Measurements from ENCODE around the gene PAXIP1.
A peak's percentile ranks its signal among the peaks of the same experiment; 100 is the strongest.
"Not testable (repeated sequence)": the region's sequence is repeated elsewhere in the genome, so short reads cannot be mapped to it uniquely, and the experiment has no call there.

PAXIP1 gene

GRCh38 chr7:154942691-154943090 is 60.2 kb downstream of the PAXIP1 start:
- in situ Hi-C loops (cut with MboI; ENCODE audit: low sequenced_read_pairs, unreplicated experiment): no loop called here
- TF ChIP-seq CTCF (IDR thresholded peaks at IDR 0.05; ENCODE audit: borderline replicate concordance, control extremely low read depth, extremely low read depth, insufficient read depth, missing control alignments): no peak
- DNase-seq (ENCODE audit: low spot score): no peak

DNA sequence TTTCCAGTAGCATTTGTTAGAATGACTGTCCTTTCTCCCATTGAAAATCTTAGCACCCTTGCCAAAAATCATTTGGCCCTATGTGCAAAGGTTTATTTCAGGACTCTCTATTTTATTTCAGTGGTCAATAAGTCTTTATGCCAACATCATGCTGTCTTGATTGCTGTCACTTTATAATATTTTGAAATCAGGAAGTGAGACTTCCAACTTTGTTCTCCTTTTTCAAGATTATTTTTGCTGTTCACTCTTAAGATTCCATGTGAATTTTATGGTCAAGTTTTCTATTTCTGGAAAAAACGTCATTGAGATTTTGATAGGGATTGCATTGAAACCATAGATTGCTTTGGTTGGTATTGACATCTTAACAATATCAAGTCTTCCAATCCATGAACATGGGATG is 65.1 kb downstream of the PAXIP1 start:
- in situ Hi-C loops (cut with MboI; ENCODE audit: low sequenced_read_pairs, unreplicated experiment): no loop called here
- DNase-seq (ENCODE audit: low spot score): no peak
- no peak for TF ChIP-seq CTCF (IDR thresholded peaks at IDR 0.05; ENCODE audit: borderline replicate concordance, control extremely low read depth, extremely low read depth, insufficient read depth, missing control alignments)

DNA sequence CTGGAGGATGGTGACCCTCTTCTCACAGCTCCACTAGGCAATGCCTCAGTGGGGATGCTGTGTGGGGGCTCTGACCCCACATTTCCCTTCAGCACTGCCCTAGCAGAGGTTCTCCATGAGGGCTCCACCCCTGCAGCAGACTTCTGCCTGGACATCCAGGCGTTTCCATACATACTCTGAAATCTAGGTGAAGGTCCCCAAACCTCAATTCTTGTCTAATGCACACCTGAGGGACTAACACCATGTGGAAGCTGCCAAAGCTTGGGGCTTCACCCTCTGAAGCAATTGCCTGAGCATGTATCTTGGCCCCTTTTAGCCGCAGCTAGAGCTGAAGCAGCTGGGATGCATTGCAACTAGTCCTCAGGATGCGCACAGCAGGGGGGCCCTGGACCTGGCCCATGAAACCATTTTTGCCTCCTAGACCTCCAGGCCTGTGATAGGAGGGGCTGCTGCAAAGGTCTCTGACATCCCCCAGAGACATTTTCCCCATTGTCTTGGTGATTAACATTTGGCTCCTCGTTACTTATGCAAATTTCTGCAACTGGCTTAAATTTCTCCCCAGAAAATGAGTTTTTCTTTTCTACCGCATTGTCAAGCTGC is 68.5 kb downstream of the PAXIP1 start:
- DNase-seq (ENCODE audit: low spot score); in situ Hi-C loops (cut with MboI; ENCODE audit: low sequenced_read_pairs, unreplicated experiment): not testable (repeated sequence)

GRCh38 chr7:154931906-154932305 is 71.0 kb downstream of the PAXIP1 start:
- no peak for DNase-seq (ENCODE audit: low spot score)
- in situ Hi-C loops (cut with MboI; ENCODE audit: low sequenced_read_pairs, unreplicated experiment): no loop called here
- TF ChIP-seq CTCF (IDR thresholded peaks at IDR 0.05; ENCODE audit: borderline replicate concordance, control extremely low read depth, extremely low read depth, insufficient read depth, missing control alignments): no peak

- in situ Hi-C loops (cut with MboI; ENCODE audit: low sequenced_read_pairs, unreplicated experiment): loop anchor here (5.0 kb wide), 1 partner anchor 413 kb away; no protein-coding TSS in a partner anchor
- TF ChIP-seq CTCF (IDR thresholded peaks at IDR 0.05; ENCODE audit: borderline replicate concordance, control extremely low read depth, extremely low read depth, insufficient read depth, missing control alignments): no peak
- no peak for DNase-seq (ENCODE audit: low spot score)
These were observed 73.8 kb downstream of the PAXIP1 start for GRCh38 chr7:154929006-154929726.

GRCh38 chr7:154928136-154929005 is 74.6 kb downstream of the PAXIP1 start:
- TF ChIP-seq CTCF (IDR thresholded peaks at IDR 0.05; ENCODE audit: borderline replicate concordance, control extremely low read depth, extremely low read depth, insufficient read depth, missing control alignments): no peak
- in situ Hi-C loops (cut with MboI; ENCODE audit: low sequenced_read_pairs, unreplicated experiment): loop anchor here (5.0 kb wide), 1 partner anchor 414 kb away; no protein-coding TSS in a partner anchor
- peak; percentile 81 for DNase-seq (ENCODE audit: low spot score)

Data from GM13976 (cell line).